Bronchial epithelial cell (primary cell): ENCODE data around the gene ACADVL. TPM values are rescaled to one million over a fixed set of nuclear protein-coding genes. Genes with fewer than 3 reads are reported as not detected.

Source experiments
- DNase-seq: peaks from one replicate; pipeline ENCODE4 v3.0.0-alpha.2; 2010; ENCODE audit warnings: low read depth
- FAIRE-seq: peaks from 2 replicates; lab custom pipeline; 2011; peaks lifted over from hg19 to GRCh38; lab: Jason Lieb, UNC
- H3K27me3 ChIP-seq: 2 replicates; pipeline ENCODE4 v1.5.1; 2011; ENCODE audit warnings: low read length; ENCODE audit not compliant: control insufficient read depth, insufficient read depth
- H3K36me3 ChIP-seq: 2 replicates; pipeline ENCODE4 v1.5.1; 2011; ENCODE audit warnings: low read length; ENCODE audit not compliant: control insufficient read depth, insufficient read depth
- H3K4me3 ChIP-seq: 2 replicates; pipeline ENCODE4 v1.5.1; 2011; ENCODE audit warnings: mild to moderate bottlenecking, low read depth, low read length, control low read depth
- CTCF ChIP-seq: IDR thresholded peaks from 2 replicates; pipeline ENCODE4 v1.5.1; 2011; ENCODE audit warnings: mild to moderate bottlenecking, moderate library complexity, low read length, control low read depth, inconsistent platforms; ENCODE audit not compliant: insufficient read depth, severe bottlenecking
- total RNA-seq: library from RNA; depleted of rRNA; stranded (reverse); fragments of >200 nt; gene quantifications from 2 replicates; pipeline ENCODE4 v1.2.1, GENCODE V29; 2014

ACADVL gene
- total RNA-seq, 1 donor from 2014 or later, result 216 TPM

- Histone ChIP-seq H3K27me3 (no peaks in the 10 kb centered on the region), H3K36me3 (no peaks in the 10 kb centered on the region), H3K4me3 (no peak overlapping the region)
- TF ChIP-seq CTCF, result no peak
- DNase-seq (no peak), FAIRE-seq (no peak)
Measured at GRCh38 chr17:7207120-7208001, 12.4 kb upstream of the ACADVL start.

DNA sequence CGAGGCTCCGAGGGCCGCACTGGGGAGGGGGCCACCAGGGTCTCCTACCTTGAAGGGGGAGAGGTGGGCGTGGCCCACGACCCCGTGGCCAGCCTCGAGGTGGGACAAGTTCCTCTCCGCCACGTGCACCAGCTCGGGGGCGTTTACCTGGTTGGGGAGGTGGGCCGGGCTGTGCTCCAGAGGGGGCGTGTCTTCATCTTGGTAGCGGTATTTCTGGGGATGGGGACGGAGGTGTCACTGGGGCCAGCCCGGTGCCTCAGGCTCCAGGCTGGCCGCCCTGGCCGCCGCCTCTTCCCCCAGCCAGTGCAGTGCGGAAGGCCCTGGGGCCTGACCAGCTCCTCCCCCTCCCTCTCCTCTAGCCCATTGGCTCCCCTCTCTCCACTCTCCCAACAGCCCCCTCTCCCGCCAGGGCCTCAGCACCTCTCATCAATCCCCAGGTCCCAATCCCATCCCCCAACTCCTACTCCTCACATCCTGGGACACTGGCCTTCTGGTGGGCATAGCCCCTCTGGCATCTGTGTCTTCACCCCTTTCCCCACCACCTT lies 11.6 kb upstream of the ACADVL start:
- FAIRE-seq (no peak), DNase-seq (no peak)
- no peak for TF ChIP-seq CTCF
- Histone ChIP-seq H3K27me3 (no peaks in the 10 kb centered on the region), H3K4me3 (no peak overlapping the region), H3K36me3 (no peaks in the 10 kb centered on the region)

- no peaks in the 10 kb centered on the region for H3K27me3 ChIP-seq
- no peak overlapping the region for H3K4me3 ChIP-seq
- no peak for DNase-seq
- no peak for FAIRE-seq
- no peaks in the 10 kb centered on the region for H3K36me3 ChIP-seq
- no peak for TF ChIP-seq CTCF
Measured at GRCh38 chr17:7208754-7209460, 10.8 kb upstream of the ACADVL start.

- no peaks in the 10 kb centered on the region for H3K36me3 ChIP-seq
- no peak for TF ChIP-seq CTCF
Measured at GRCh38 chr17:7211491-7212273, 8.1 kb upstream of the ACADVL start.

GRCh38 chr17:7213895-7214299 lies 5.8 kb upstream of the ACADVL start:
- Histone ChIP-seq H3K36me3 (no peaks in the 10 kb centered on the region), H3K4me3 (peak overlapping the region; percentile 31), H3K27me3 (no peaks in the 10 kb centered on the region)
- DNase-seq, result peak; percentile 69
- TF ChIP-seq CTCF, result peak; percentile 47
- FAIRE-seq, result no peak

More at GRCh38 chr17:7211491-7212273, 8.1 kb upstream of the ACADVL start:
- Histone ChIP-seq H3K27me3 (no peaks in the 10 kb centered on the region), H3K4me3 (no peak overlapping the region)
- DNase-seq, result no peak
- FAIRE-seq, result no peak
